GM18505 (cell line): Measurements from ENCODE around the gene MYO3B.

Experiments used
- ATAC-seq: cut with Tn5 transposase; IDR thresholded peaks from one replicate; pipeline ENCODE4 v1.9.1; 2021; ENCODE audit not compliant: unreplicated experiment
- POLR2A ChIP-seq: IDR thresholded peaks from 4 replicates; pipeline ENCODE4 v1.6.1; 2011; ENCODE audit warnings: borderline replicate concordance; ENCODE audit not compliant: insufficient read depth, insufficient read length; ENCODE audit errors: extremely low read depth

The MYO3B gene

DNA sequence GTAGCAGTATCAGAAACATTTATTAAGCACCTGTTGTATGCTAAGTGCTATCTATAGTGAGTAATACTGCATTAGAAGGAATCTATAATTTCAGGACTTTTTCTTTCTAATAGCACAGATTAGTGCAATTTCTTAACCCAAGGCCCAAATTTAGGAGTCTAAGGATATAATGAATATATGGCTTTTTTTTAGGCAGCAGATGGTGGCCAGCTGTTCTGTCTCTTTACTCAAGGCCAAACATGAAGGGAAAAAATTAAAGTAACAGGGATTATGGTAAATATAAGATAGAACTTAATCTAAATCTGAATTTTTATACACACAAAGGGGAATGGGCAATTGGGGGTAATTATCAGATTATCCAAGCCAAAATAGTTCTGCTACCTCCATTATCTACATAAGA is 306.6 kb downstream of the MYO3B start:
- no peak for TF ChIP-seq POLR2A
- ATAC-seq = no peak

DNA sequence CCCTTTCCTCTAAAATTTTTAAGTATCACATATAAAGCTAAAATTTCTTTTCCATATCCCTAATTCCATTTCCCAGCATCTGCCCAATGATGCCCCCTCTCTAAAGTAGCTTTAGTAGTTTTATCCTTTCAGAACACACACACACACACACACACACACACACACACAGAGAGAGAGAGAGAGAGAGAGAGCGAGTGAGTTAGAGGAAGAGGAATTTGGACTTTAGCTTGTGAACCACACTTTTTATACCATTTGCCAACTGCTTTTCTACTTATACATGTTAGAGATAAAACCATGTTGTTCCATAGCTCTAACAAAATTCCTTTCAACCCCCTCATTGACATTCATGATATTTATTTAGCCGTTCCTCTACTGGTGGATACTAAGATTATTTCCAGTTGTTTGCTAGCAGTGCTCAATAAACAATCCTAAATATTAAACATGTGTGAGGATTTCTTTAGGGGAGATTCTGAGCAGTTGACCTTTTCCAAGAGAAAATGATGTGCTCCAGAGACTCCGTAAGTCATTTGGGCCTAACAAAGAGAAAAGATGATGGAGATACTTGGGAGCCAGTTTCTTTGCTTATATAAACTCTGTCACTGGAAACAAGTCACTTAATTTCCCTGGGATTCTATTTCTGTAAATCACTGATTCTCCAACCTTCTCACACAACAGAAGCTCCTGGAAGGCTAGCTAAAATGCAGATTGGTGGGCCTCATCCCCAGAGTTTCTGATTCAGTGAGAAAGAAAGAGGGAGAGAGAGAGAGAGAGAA is 307.5 kb downstream of the MYO3B start:
- TF ChIP-seq POLR2A = no peak
- ATAC-seq = no peak

DNA sequence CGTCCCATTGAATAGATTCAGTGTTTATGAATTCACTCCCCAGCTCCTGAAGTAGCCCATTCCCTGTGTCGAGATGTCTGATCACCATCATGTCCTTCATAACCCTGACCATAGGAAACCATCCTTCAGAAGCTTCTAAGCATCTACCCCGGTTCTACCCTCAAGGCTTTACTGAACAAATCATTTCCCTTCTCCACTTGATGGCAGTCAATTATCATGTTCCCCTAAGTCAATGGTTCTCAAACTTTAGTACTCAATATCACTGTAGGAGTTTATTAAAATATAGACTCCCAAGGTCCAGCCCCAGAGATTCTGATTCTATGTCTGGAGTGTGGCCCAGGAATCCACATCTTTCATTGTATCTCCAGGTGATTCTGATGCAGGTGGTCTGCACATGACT is 308.8 kb downstream of the MYO3B start:
- no peak for TF ChIP-seq POLR2A
- no peak for ATAC-seq

DNA sequence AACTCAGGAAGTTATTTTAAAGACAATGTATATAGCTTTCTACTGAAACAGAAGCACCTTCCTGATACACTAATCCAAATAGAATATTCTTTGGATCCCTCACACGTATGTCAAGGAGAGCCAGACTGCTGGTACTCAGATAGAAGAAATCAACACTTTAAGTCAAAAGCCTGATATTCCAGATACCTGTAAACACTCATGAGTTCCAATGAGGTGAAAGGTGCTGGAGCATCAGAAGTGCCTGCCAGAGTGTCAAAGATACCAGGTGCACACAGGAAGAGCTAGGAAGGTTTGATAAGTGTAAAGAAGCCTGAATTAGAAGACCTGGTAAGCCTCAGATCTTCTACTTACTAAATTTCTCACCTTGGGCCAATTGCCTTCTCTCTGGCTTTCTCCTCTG is 310.9 kb downstream of the MYO3B start:
- TF ChIP-seq POLR2A = no peak
- ATAC-seq = no peak

DNA sequence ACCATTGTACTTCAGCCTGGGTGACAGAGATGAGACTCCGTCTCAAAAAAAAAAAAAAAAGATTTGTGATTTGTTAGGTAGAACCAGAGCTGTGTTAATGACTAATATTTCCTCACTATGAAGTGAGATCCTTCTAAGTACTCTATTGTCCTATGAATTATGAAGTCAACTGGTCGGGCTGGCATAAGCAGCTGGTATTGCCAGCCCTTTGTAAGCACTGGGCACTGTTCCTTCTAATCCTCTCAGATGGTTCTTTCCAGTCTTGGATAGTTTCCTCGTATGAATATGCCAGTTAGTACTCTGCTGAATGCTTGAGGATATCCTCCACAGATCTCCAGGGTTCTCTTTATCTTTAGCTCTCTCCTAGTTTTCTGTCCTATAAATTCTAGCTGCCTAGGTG is 314.1 kb downstream of the MYO3B start:
- no peak for TF ChIP-seq POLR2A
- no peak for ATAC-seq

DNA sequence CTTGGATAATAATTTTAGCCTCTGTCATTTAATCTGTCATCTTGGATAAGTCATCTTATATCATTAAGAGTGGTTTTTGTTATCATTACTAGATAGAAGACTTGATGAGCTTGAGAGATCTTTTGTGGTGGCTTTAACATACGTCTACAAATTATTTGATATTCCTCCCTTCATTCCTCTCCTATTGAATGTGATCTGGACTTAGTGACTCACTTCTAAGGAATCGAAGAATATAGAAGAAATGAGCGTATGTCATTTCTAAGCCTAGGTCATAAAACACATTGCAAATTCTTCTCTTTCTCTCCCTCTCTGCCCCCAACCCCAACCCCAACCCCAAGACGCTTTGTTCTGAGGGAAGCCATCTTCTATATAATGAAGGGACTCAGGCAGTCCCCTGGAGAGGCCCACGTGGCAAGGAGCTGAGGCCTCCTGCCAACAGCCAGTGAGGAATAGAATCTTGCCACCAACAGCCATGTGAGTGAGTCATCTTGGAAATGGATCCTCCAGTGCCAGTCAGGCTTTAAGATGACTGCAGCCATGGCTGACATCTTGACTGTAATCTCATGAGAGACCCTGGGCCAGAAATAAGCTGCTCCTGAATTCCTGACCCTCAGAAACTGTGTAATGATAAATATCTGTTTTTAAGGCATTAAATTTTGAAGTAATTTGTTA is 315.6 kb downstream of the MYO3B start:
- no peak for TF ChIP-seq POLR2A
- ATAC-seq = no peak

DNA sequence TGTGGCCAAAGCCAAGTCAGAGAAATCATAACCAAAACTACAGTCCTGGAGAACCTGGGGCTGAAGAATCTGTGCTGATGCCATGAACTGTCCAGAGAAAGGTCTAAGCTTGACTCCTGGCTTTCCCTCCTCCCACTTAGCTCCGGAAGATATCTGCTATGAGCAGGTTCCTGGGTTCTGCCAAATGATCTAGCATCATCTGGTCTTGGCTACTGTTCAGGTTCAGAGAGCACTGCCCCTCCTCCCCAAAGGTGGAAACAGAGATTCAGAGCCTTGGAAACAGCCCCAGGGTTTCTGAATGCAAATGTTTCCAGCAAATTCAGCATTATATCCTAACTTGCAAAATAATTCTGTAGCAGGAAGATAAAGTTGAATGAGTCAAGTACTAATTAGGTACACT is 317.9 kb downstream of the MYO3B start:
- ATAC-seq = no peak

DNA sequence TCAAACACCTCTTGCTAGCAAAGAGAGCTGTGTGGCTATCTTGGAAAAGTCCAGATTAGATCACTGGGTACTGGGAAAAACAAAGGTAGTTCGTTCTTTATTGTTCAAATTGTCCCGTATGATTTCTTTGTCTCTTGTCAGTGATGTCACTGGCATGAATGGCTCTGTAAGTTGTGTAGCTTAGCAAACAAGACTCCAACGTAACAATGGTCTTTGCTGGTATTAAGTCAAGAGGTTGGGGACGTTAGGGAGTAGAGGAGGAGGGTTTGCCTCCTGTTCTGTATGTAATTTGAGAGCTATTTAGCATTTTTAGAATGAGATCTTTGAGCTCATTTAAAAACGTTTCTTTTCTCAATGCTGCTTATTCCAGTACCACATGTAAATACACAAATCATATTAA is 320.7 kb downstream of the MYO3B start:
- no peak for TF ChIP-seq POLR2A
- no peak for ATAC-seq

More for the DNA sequence above, 317.9 kb downstream of the MYO3B start:
- no peak for TF ChIP-seq POLR2A

DNA sequence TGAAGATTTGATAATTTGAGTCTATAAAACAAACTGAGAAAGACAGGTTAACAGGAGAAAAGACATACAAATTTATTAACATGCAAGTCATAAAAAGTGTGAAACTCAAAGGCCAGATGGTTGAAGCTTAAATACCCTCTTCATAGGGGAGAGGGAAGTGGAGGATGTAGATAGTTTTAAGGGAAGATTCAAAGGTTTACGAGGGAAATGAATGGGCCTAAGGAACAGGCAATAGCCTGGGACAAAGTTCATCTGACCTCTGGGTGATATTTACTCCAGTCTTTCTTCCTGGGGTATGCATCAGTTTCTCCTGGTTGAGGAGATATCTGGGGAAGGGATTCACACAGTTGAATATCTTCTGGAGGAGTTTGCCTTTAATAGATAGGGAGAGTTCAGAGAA is 322.2 kb downstream of the MYO3B start:
- no peak for TF ChIP-seq POLR2A
- no peak for ATAC-seq

DNA sequence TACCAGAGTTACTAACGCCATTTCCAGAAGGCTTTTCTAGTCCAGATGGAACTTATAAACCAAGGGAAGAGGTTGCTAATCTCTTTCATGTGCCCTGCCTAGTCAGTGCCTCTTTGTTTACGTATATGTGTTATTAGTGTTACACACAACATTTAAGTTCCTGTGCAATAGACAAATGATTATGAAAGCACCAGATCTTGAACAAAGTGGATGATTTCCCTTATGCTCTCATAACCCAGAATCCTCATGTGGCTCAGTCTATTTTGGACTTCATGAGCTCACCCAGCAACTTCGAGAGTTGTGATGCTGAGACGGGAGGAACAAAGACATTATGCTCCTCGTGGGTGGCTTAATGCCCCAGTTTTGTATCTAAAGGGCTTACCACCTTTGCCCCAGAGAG is 322.8 kb downstream of the MYO3B start:
- TF ChIP-seq POLR2A = no peak
- no peak for ATAC-seq

DNA sequence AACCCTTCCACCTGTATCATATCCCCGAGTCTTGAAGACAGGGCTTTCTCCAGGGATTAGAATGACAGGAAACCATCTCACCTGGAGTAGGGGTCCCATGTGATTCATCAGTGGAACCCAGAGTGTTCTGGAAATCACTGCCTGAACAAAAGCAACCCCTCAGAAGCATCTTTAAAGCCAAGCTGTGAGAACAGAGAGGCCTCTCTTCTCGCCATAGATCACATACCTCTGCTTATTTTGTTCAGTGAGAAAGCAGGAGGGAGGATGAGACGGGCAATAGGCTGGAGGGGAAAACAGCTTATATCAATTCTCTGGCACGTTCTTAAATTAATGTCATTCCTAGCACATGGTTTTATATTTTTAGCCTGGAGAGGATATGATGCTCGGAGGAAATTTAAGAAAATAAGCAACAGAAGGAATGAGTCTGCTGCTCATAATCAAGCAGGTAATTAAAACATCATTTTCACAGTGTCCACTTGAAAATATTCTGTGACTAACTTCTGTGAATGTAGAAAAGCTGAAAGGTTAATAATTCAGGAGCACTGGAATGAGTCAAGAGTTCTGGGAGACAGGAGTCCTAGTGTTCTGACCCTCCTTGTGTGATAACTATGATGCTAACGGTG is 323.6 kb downstream of the MYO3B start:
- no peak for TF ChIP-seq POLR2A
- no peak for ATAC-seq

DNA sequence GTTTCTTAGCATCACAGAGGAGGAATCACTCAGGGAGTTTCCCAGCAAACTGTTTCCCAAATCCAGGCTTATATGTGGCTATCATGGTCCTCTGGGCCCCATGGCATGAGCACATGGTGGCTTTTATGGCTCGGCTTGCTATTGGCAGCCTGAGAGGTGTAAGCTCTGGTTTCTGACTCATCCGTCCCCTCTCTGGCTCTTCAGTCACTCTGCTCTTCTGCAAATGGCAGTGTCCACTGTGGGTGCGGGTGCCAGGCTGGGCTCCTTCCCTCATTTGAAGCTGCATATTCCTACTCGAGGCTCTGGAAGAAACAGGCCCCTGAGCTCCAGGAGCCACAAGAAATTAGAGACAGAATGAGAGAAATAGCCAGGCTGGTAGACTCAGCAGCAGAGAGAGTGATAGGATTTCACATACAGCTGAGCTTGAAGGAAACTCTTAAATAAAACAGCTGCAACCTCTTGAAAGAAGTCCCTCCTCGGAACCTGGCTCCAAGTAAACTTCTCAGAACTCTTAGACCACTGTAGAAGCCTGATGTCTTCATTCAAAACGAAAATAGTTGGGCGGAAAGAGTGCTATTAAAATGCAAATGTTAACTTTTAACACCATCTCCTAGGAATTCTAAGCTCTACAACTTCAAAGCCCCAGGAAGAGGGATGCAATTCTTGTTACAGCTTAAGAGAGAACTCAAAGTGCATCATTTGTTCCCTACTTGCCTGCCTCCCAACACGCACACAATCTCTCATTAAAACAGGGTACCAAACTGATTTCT is 324.6 kb downstream of the MYO3B start:
- ATAC-seq = no peak
- no peak for TF ChIP-seq POLR2A

DNA sequence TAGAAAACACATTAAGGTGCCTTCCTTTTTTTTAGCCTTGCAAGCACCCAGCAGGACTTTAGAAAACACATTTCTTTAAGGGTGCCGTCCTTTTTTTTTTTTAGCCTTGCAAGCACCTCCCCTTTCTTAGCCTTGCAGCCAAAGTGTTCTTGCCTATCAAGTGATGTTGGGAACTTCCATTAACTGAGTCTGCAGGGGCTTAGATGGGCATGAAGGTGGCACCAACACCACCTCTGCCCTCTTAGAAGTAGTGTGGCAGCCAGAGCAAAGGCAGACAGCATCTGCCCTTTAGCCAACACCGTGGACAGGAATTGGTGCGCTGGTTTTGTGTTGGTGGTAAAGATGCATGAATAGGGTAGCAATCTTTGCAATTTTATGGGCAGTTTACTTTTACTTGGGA is 325.6 kb downstream of the MYO3B start:
- no peak for ATAC-seq
- no peak for TF ChIP-seq POLR2A
